PC-9 (cell line): ENCODE data around the gene RAD50. TPM values are rescaled to one million over a fixed set of nuclear protein-coding genes. Genes with fewer than 3 reads are reported as not detected.

Experiments
- BruUV-seq: library from RNA; stranded (reverse); fragments of 400-500 nt; replicated peaks from 2 replicates; lab custom pipeline; 2021; lab: Mats Ljungman, UMichigan
- CTCF ChIA-PET: fragments of 300-600 bp; sonication (Branson Sonifier 250); formaldehyde crosslinking; loops from one replicate; lab custom pipeline; 2022; ENCODE audit warnings: antibody characterized with exemption; lab: Charles Lee
- POLR2A ChIA-PET: fragments of 300-600 bp; sonication (Branson Sonifier 250); formaldehyde crosslinking; loops from one replicate; lab custom pipeline; 2022; ENCODE audit warnings: antibody characterized with exemption; ENCODE audit not compliant: unreplicated experiment; lab: Charles Lee
- DNase-seq, 2 experiments: peaks; one replicate each; pipeline versions ENCODE4 v3.0.0 to v3.0.0-alpha.2; 2015 to 2022; ENCODE audit warnings: mixed read lengths in 1 of 2
- H2AFZ ChIP-seq: fragments of 200-600 bp; sonication (generic); 2 replicates; pipeline ENCODE4 v1.8.1; 2017; ENCODE audit warnings: antibody characterized with exemption
- H3F3A ChIP-seq: fragments of 200-600 bp; sonication (generic); 2 replicates; pipeline ENCODE4 v1.8.1; 2017; ENCODE audit warnings: antibody characterized with exemption, mild to moderate bottlenecking, low read depth; ENCODE audit not compliant: insufficient read depth
- H3K27ac ChIP-seq: fragments of 200-600 bp; sonication (generic); 2 replicates; pipeline ENCODE4 v1.6.1; 2016; ENCODE audit warnings: mixed run types
- H3K27me3 ChIP-seq: fragments of 200-600 bp; sonication (generic); 2 replicates; pipeline ENCODE4 v1.6.1; 2016; ENCODE audit warnings: low read depth, mixed run types; ENCODE audit not compliant: insufficient read depth
- H3K36me3 ChIP-seq: fragments of 200-600 bp; sonication (generic); 2 replicates; pipeline ENCODE4 v1.6.1; 2016; ENCODE audit warnings: low read depth, mixed run types
- H3K4me1 ChIP-seq: fragments of 200-600 bp; sonication (generic); replicated peaks from 2 replicates; pipeline ENCODE4 v1.6.1; 2016; ENCODE audit warnings: mixed run types; ENCODE audit not compliant: insufficient read depth
- H3K4me2 ChIP-seq: fragments of 200-600 bp; sonication (generic); 2 replicates; pipeline ENCODE4 v1.6.1; 2017; ENCODE audit warnings: mixed run types
- H3K4me3 ChIP-seq: fragments of 200-600 bp; sonication (generic); 2 replicates; pipeline ENCODE4 v1.6.1; 2016; ENCODE audit warnings: mixed run types
- H3K79me2 ChIP-seq: fragments of 200-600 bp; sonication (generic); 2 replicates; pipeline ENCODE4 v1.6.1; 2017; ENCODE audit warnings: low read depth, mixed run types
- H3K9me2 ChIP-seq: fragments of 200-600 bp; sonication (generic); 2 replicates; pipeline ENCODE4 v1.8.1; 2017; ENCODE audit warnings: mild to moderate bottlenecking; ENCODE audit not compliant: insufficient read depth
- H3K9me3 ChIP-seq: fragments of 200-600 bp; sonication (generic); 2 replicates; pipeline ENCODE4 v1.8.1; 2016; ENCODE audit warnings: low read depth; ENCODE audit not compliant: insufficient read depth
- H4K20me1 ChIP-seq: fragments of 200-600 bp; sonication (generic); 2 replicates; pipeline ENCODE4 v1.8.1; 2017; ENCODE audit not compliant: insufficient read depth
- CTCF ChIP-seq: fragments of 200-600 bp; sonication (generic); conservative IDR thresholded peaks from 2 replicates; pipeline ENCODE4 v1.6.1; 2017; ENCODE audit warnings: mixed run types, antibody characterized with exemption, mild to moderate bottlenecking, moderate library complexity
- EZH2 ChIP-seq: fragments of 200-600 bp; sonication (generic); IDR thresholded peaks from 2 replicates; pipeline ENCODE4 v1.8.0; 2017; ENCODE audit warnings: antibody characterized with exemption, low read depth
- intact Hi-C: fragments of 100-400 bp; cut with micrococcal nuclease; formaldehyde crosslinking; loops from one replicate; pipeline ENCODE4 v1.10.0; 2022; ENCODE audit not compliant: unreplicated experiment
- total RNA-seq: library from RNA; stranded (reverse); gene quantifications from 2 replicates; pipeline ENCODE4 v1.2.3, GENCODE V29; 2021

Gene RAD50
- total RNA-seq, 1 experiment from 2014 or later: 42.2 TPM

- Histone ChIP-seq H3K4me3 (no peak overlapping the region), H3K36me3 (no peaks in the 10 kb centered on the region), H3K27me3 (no peaks in the 10 kb centered on the region), H3K27ac (no peak overlapping the region), H2AFZ (no peak overlapping the region), H3K9me3 (no peaks in the 10 kb centered on the region), H3F3A (peaks cover 12% of the 10 kb centered on the region; the same call in 1 of the 2 replicates), H3K4me1 (peaks cover 11% of the 10 kb centered on the region), H3K79me2 (no peaks in the 10 kb centered on the region), H3K4me2 (no peak overlapping the region), H3K9me2 (no peaks in the 10 kb centered on the region), H4K20me1 (no peaks in the 10 kb centered on the region)
- intact Hi-C loops: loop anchor here (10.0 kb wide), 1 partner anchor 259 kb away; no protein-coding TSS in a partner anchor
- DNase-seq: no peak
- CTCF ChIA-PET: no interaction called here
- POLR2A ChIA-PET: no interaction called here
- BruUV-seq: no TSS peak
- TF ChIP-seq EZH2 (no peak), CTCF (no peak)
Observed at GRCh38 chr5:132673488-132673887, 116.7 kb downstream of the RAD50 start.

GRCh38 chr5:132673939-132674630, 117.3 kb downstream of the RAD50 start, which contains the start of gene IL4:
Gene IL4, plus strand, starts transcription at chr5:132673989. Its CDS starts 62 bp downstream, at chr5:132674051.
- intact Hi-C loops: loop anchor here (10.0 kb wide), 1 partner anchor 259 kb away; no protein-coding TSS in a partner anchor
- H3K9me2 ChIP-seq: no peaks in the 10 kb centered on the region
- no peaks in the 10 kb centered on the region for H3K27me3 ChIP-seq
- no peaks in the 10 kb centered on the region for H3K9me3 ChIP-seq
- no peak within 1 kb of the TSS for H2AFZ ChIP-seq
- TF ChIP-seq EZH2 (no peak), CTCF (no peak)
- peaks cover 12% of the 10 kb centered on the region; the same call in 1 of the 2 replicates for H3F3A ChIP-seq
- no peak within 1 kb of the TSS for H3K4me3 ChIP-seq
- ChIA-PET POLR2A (interaction anchor here (0.6 to 0.7 kb wide), 2 partner anchors 102 to 210 kb away, joined by 4 to 6 read pairs; no protein-coding TSS in a partner anchor), CTCF (no interaction called here)
- no peaks in the 10 kb centered on the region for H3K79me2 ChIP-seq
- DNase-seq: no peak
- H3K4me1 ChIP-seq: peaks cover 11% of the 10 kb centered on the region
- H3K27ac ChIP-seq: no peak within 1 kb of the TSS
- no peaks in the 10 kb centered on the region for H4K20me1 ChIP-seq
- BruUV-seq: no TSS peak
- H3K36me3 ChIP-seq: no peaks in the 10 kb centered on the region
- no peak within 1 kb of the TSS for H3K4me2 ChIP-seq

- no peak overlapping the region for H3K27ac ChIP-seq
- peaks cover 11% of the 10 kb centered on the region for H3K4me1 ChIP-seq
- H4K20me1 ChIP-seq: no peaks in the 10 kb centered on the region
- no peak for TF ChIP-seq CTCF
- TF ChIP-seq EZH2: no peak
- no peaks in the 10 kb centered on the region for H3K9me3 ChIP-seq
- DNase-seq: peak; percentile 42 to 81
- intact Hi-C loops: loop anchor here (5.0 to 10.0 kb wide), 2 partner anchors 192 to 260 kb away; partner anchors contain the start of genes GDF9 and UQCRQ
- POLR2A ChIA-PET: interaction anchor here (0.6 to 0.7 kb wide), 2 partner anchors 101 to 211 kb away, joined by 4 to 6 read pairs; no protein-coding TSS in a partner anchor
- CTCF ChIA-PET: no interaction called here
- no TSS peak for BruUV-seq
- no peaks in the 10 kb centered on the region for H3K79me2 ChIP-seq
- H3K9me2 ChIP-seq: no peaks in the 10 kb centered on the region
- H3K36me3 ChIP-seq: no peaks in the 10 kb centered on the region
- H3F3A ChIP-seq: peaks cover 12% of the 10 kb centered on the region; the same call in 1 of the 2 replicates
- no peak overlapping the region for H3K4me3 ChIP-seq
- H3K4me2 ChIP-seq: no peak overlapping the region
- H2AFZ ChIP-seq: no peak overlapping the region
- H3K27me3 ChIP-seq: no peaks in the 10 kb centered on the region
Observed at GRCh38 chr5:132674671-132675506, 118.1 kb downstream of the RAD50 start.
